SK-N-SH treated with all-trans-retinoic acid at 6 μM for 48 hours (cell line): ENCODE data around the gene STARD9.

Experiments used
- ATAC-seq: fragments of 200-7000 bp; cut with Tn5 transposase; 3 replicates; pipeline ENCODE4 v1.9.1; 2020; ENCODE audit warnings: mild to moderate bottlenecking, moderate library complexity
- ARNTL ChIP-seq: fragments of 450-650 bp; formaldehyde crosslinking; IDR thresholded peaks from 2 replicates; pipeline ENCODE4 v1.5.0; 2020; ENCODE audit warnings: low read depth, mild to moderate bottlenecking, moderate library complexity, borderline replicate concordance
- BACH2 ChIP-seq: fragments of 250-450 bp; sonication (Bioruptor Pico); IDR thresholded peaks from 2 replicates; pipeline ENCODE4 v1.9.0; 2021; ENCODE audit warnings: mild to moderate bottlenecking, borderline replicate concordance
- CREB5 ChIP-seq: fragments of 250-450 bp; sonication (Bioruptor Pico); IDR thresholded peaks from 2 replicates; pipeline ENCODE4 v1.5.1; 2020; ENCODE audit warnings: low read depth, mild to moderate bottlenecking, moderate library complexity
- CSDC2 ChIP-seq: fragments of 250-450 bp; sonication (Bioruptor Pico); IDR thresholded peaks from 2 replicates; pipeline ENCODE4 v1.5.0; 2020; ENCODE audit warnings: mild to moderate bottlenecking, moderate library complexity
- CSRNP3 ChIP-seq: fragments of 250-450 bp; sonication (Bioruptor Pico); IDR thresholded peaks from 2 replicates; pipeline ENCODE4 v1.5.1; 2021; ENCODE audit warnings: mild to moderate bottlenecking, moderate library complexity
- ESRRG ChIP-seq: fragments of 250-450 bp; sonication (Bioruptor Pico); IDR thresholded peaks from 2 replicates; pipeline ENCODE4 v1.6.1; 2021; ENCODE audit warnings: mild to moderate bottlenecking
- GLIS3 ChIP-seq: fragments of 250-450 bp; sonication (Bioruptor Pico); IDR thresholded peaks from 2 replicates; pipeline ENCODE4 v1.5.0; 2020; ENCODE audit warnings: mild to moderate bottlenecking, moderate library complexity
- ISL1 ChIP-seq: fragments of 250-450 bp; sonication (Bioruptor Pico); IDR thresholded peaks from 2 replicates; pipeline ENCODE4 v2.1.2; 2022; ENCODE audit warnings: mild to moderate bottlenecking, moderate library complexity
- OSR1 ChIP-seq: fragments of 250-450 bp; sonication (Bioruptor Pico); IDR thresholded peaks from 2 replicates; pipeline ENCODE4 v1.8.0; 2022; ENCODE audit warnings: moderate library complexity, mild to moderate bottlenecking, inconsistent platforms
- PATZ1 ChIP-seq: fragments of 250-450 bp; sonication (Bioruptor Pico); IDR thresholded peaks from 2 replicates; pipeline ENCODE4 v1.8.0; 2020; ENCODE audit warnings: mild to moderate bottlenecking, moderate library complexity, borderline replicate concordance
- POU6F1 ChIP-seq: fragments of 250-450 bp; sonication (Bioruptor Pico); IDR thresholded peaks from 2 replicates; pipeline ENCODE4 v1.8.0; 2021; ENCODE audit warnings: low read depth, mild to moderate bottlenecking, moderate library complexity, borderline replicate concordance
- PPARA ChIP-seq: fragments of 250-450 bp; sonication (Bioruptor Pico); IDR thresholded peaks from 2 replicates; pipeline ENCODE4 v1.5.0; 2020; ENCODE audit warnings: mild to moderate bottlenecking, borderline replicate concordance
- RARB ChIP-seq: fragments of 250-450 bp; sonication (Bioruptor Pico); IDR thresholded peaks from 2 replicates; pipeline ENCODE4 v1.8.0; 2021; ENCODE audit warnings: mild to moderate bottlenecking, moderate library complexity
- SNAI2 ChIP-seq: fragments of 250-450 bp; sonication (Bioruptor Pico); IDR thresholded peaks from 2 replicates; pipeline ENCODE4 v1.5.0; 2020; ENCODE audit warnings: mild to moderate bottlenecking, moderate library complexity
- TCF4 ChIP-seq: fragments of 250-450 bp; sonication (Bioruptor Pico); IDR thresholded peaks from 2 replicates; pipeline ENCODE4 v1.8.0; 2021; ENCODE audit warnings: mild to moderate bottlenecking, moderate library complexity, borderline replicate concordance
- TOX ChIP-seq: fragments of 250-450 bp; sonication (Bioruptor Pico); IDR thresholded peaks from 2 replicates; pipeline ENCODE4 v1.8.0; 2021; ENCODE audit warnings: mild to moderate bottlenecking, moderate library complexity, borderline replicate concordance
- TSHZ2 ChIP-seq: fragments of 250-450 bp; sonication (Bioruptor Pico); IDR thresholded peaks from 2 replicates; pipeline ENCODE4 v1.5.0; 2020; ENCODE audit warnings: mild to moderate bottlenecking, moderate library complexity
- ZC3H10 ChIP-seq: fragments of 250-450 bp; sonication (Bioruptor Pico); IDR thresholded peaks from 2 replicates; pipeline ENCODE4 v1.5.1; 2021; ENCODE audit warnings: mild to moderate bottlenecking, moderate library complexity
- ZFP3 ChIP-seq: fragments of 250-450 bp; sonication (Bioruptor Pico); IDR thresholded peaks from 2 replicates; pipeline ENCODE4 v1.5.0; 2020; ENCODE audit warnings: mild to moderate bottlenecking, moderate library complexity
- ZFP30 ChIP-seq: fragments of 450-650 bp; formaldehyde crosslinking; IDR thresholded peaks from 2 replicates; pipeline ENCODE4 v1.5.0; 2022; ENCODE audit warnings: mild to moderate bottlenecking, moderate library complexity
- ZNF565 ChIP-seq: fragments of 450-650 bp; formaldehyde crosslinking; conservative IDR thresholded peaks from 2 replicates; pipeline ENCODE4 v1.5.0; 2020; ENCODE audit warnings: low read depth, mild to moderate bottlenecking, moderate library complexity
- ZNF70 ChIP-seq: fragments of 450-650 bp; formaldehyde crosslinking; IDR thresholded peaks from 2 replicates; pipeline ENCODE4 v1.5.0; 2020; ENCODE audit warnings: mild to moderate bottlenecking, moderate library complexity
- ZNF8 ChIP-seq: fragments of 450-650 bp; formaldehyde crosslinking; IDR thresholded peaks from 2 replicates; pipeline ENCODE4 v1.5.0; 2020; ENCODE audit warnings: mild to moderate bottlenecking, moderate library complexity

STARD9 gene

GRCh38 chr15:42576776-42577175 is 1.4 kb downstream of the STARD9 start:
- TF ChIP-seq PATZ1 (CRISPR knock-in tag), result no peak
- no peak for TF ChIP-seq ZNF565 (CRISPR knock-in tag)
- no peak for TF ChIP-seq ZFP30 (CRISPR knock-in tag)
- TF ChIP-seq ZNF70, result no peak
- TF ChIP-seq ARNTL (CRISPR knock-in tag), result no peak
- no peak for TF ChIP-seq ZNF8
- ATAC-seq, result no peak

- no peak for ATAC-seq
- TF ChIP-seq ISL1 (CRISPR knock-in tag) (no peak), ZNF8 (no peak), OSR1 (CRISPR knock-in tag) (no peak), CSRNP3 (CRISPR knock-in tag) (no peak), TCF4 (CRISPR knock-in tag) (no peak), ZC3H10 (CRISPR knock-in tag) (no peak), SNAI2 (CRISPR knock-in tag) (no peak), ZFP30 (CRISPR knock-in tag) (no peak), GLIS3 (CRISPR knock-in tag) (no peak), CREB5 (CRISPR knock-in tag) (no peak), TOX (CRISPR knock-in tag) (no peak), ARNTL (CRISPR knock-in tag) (no peak), ZNF70 (no peak), ZFP3 (CRISPR knock-in tag) (no peak), TSHZ2 (no peak)
Measured at GRCh38 chr15:42577514-42578031, 2.2 kb downstream of the STARD9 start.

- TF ChIP-seq TCF4 (CRISPR knock-in tag), result no peak
- TF ChIP-seq OSR1 (CRISPR knock-in tag), result no peak
- TF ChIP-seq ZNF565 (CRISPR knock-in tag), result no peak
- no peak for TF ChIP-seq RARB (CRISPR knock-in tag)
- no peak for TF ChIP-seq ZFP30 (CRISPR knock-in tag)
- TF ChIP-seq POU6F1 (CRISPR knock-in tag), result no peak
- no peak for TF ChIP-seq ZC3H10 (CRISPR knock-in tag)
- TF ChIP-seq PPARA (CRISPR knock-in tag), result no peak
- no peak for TF ChIP-seq GLIS3 (CRISPR knock-in tag)
- no peak for TF ChIP-seq ISL1 (CRISPR knock-in tag)
- no peak for TF ChIP-seq TOX (CRISPR knock-in tag)
- no peak for TF ChIP-seq ESRRG (CRISPR knock-in tag)
- no peak for TF ChIP-seq ZNF70
- TF ChIP-seq BACH2, result no peak
- TF ChIP-seq ZFP3 (CRISPR knock-in tag), result no peak
- TF ChIP-seq CSRNP3 (CRISPR knock-in tag), result no peak
- no peak for TF ChIP-seq ARNTL (CRISPR knock-in tag)
- TF ChIP-seq TSHZ2, result no peak
- no peak for TF ChIP-seq SNAI2 (CRISPR knock-in tag)
- no peak for TF ChIP-seq CSDC2
- TF ChIP-seq, all 23 proteins: peak for 0
- no peak for ATAC-seq
Measured at GRCh38 chr15:42578984-42579537, 3.7 kb downstream of the STARD9 start.
